HL-60 (cell line): ENCODE results near the gene RNLS.

Experiments
- CTCF ChIP-seq: IDR thresholded peaks from one replicate; pipeline ENCODE4 v1.5.1; 2011; ENCODE audit warnings: low read length, control low read depth, inconsistent platforms; ENCODE audit not compliant: insufficient read depth
- GABPA ChIP-seq: IDR thresholded peaks from 2 replicates; pipeline ENCODE4 v1.6.1; 2012; ENCODE audit warnings: low read depth

GRCh38 chr10:88427024-88427423, 156.1 kb downstream of the RNLS start:
- TF ChIP-seq CTCF (no peak), GABPA (no peak)
